Adipocyte (in vitro differentiated cells): Measurements from ENCODE around the gene PLA2G4A.
"Not testable (repeated sequence)": the region's sequence is repeated elsewhere in the genome, so short reads cannot be mapped to it uniquely, and the experiment has no call there.

ENCODE experiments used
- DNase-seq: peaks from one replicate; pipeline ENCODE4 v3.0.0-alpha.2; 2015; ENCODE audit warnings: low read depth
- H3K27me3 ChIP-seq: replicated peaks from 2 replicates; pipeline ENCODE4 v1.7.0; 2013; ENCODE audit warnings: mild to moderate bottlenecking, low read length, moderate library complexity; ENCODE audit not compliant: control insufficient read depth, insufficient read depth
- H3K36me3 ChIP-seq: 2 replicates; pipeline ENCODE4 v1.7.0; 2013; ENCODE audit warnings: low read length, mild to moderate bottlenecking, moderate library complexity; ENCODE audit not compliant: control insufficient read depth, insufficient read depth, severe bottlenecking
- H3K4me1 ChIP-seq: 2 replicates; pipeline ENCODE4 v1.7.0; 2013; ENCODE audit warnings: mild to moderate bottlenecking, low read length, moderate library complexity; ENCODE audit not compliant: control insufficient read depth, insufficient read depth
- H3K4me3 ChIP-seq: 2 replicates; pipeline ENCODE4 v1.7.0; 2013; ENCODE audit warnings: mild to moderate bottlenecking, low read length, moderate library complexity
- H3K9ac ChIP-seq: 2 replicates; pipeline ENCODE4 v1.7.0; 2013; ENCODE audit warnings: mild to moderate bottlenecking, low read length, moderate library complexity
- H3K9me3 ChIP-seq: 2 replicates; pipeline ENCODE4 v1.7.0; 2013; ENCODE audit warnings: mild to moderate bottlenecking, low read length, moderate library complexity; ENCODE audit not compliant: control insufficient read depth

The PLA2G4A gene

DNA sequence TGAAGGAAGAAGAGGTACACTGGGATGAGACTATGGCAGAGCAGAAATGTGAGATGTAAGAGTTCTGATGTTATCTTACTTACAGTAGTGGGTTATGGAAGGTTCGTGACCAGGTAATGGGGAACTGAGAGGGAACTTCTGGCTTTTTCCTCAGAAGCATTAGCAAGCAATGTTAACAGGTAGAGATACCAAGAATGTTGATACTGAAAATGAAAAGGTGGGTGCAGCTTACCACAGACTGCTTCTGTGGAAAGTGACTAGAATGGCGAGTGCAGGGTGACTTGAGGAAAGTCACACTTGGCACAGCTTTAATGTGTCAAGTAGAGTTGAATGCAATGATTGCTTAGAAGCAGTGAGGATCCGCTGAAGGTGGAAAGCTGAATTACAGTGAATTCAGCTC lies 70.8 kb downstream of the PLA2G4A start:
- Histone ChIP-seq H3K9ac (no peak overlapping the region), H3K4me1 (peaks cover 34% of the 10 kb centered on the region), H3K9me3 (no peaks in the 10 kb centered on the region), H3K4me3 (no peak overlapping the region), H3K27me3 (no peaks in the 10 kb centered on the region), H3K36me3 (no peaks in the 10 kb centered on the region)
- no peak for DNase-seq

DNA sequence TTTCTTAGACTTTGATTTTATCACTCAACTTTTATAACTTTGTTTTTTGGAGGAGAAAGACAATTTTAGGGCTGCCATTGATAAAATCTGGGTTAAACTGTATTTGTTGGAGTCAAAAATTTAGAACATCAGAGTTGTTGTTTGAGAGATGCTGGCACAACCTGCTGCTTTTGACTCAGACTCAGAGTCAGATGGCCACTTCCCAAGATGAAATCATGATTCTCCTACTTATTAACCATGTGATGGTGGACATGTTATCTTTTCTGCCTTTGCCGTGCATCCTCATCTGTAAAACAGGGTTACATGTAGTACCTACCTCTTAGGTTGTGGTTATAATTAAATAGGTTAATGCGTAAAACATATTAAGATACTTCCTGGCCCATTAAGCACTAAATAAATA lies 71.2 kb downstream of the PLA2G4A start:
- no peak overlapping the region for H3K4me3 ChIP-seq
- H3K4me1 ChIP-seq, result peaks cover 30% of the 10 kb centered on the region
- no peaks in the 10 kb centered on the region for H3K9me3 ChIP-seq
- H3K27me3 ChIP-seq, result no peaks in the 10 kb centered on the region
- no peak overlapping the region for H3K9ac ChIP-seq
- H3K36me3 ChIP-seq, result no peaks in the 10 kb centered on the region
- no peak for DNase-seq

DNA sequence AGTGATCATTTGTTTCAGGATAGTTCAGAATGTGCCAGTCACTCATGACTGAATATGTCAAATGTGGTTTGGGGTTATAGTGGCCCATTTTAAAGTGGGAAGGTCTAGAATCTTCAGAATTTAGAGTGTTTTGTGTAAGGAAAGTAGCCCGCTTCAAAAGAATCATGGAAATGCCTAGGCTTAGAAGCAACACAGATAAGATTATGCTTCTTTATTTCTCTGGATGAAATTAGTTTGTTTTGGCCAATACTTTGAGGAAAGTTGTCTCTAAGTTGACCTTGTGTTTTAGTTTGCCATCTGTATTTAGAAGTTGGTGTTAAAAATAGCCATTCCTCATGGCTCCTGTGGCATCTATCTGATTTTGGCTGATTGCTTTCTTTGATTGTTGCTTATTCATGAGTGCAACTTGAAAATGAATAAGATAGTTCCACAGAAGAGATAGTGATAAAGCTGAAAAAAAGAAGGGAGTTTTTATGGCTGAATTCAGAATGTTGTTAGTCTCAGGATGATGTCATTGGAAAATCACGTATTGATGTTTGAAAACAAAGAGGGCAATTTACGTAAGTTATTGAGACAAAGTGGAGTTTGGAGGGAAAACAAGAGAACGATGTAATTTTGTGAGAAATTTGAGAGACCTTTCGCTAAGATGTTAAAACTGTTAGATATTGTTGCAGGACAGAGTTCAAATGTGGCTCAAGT lies 71.9 kb downstream of the PLA2G4A start:
- no peak overlapping the region for H3K9ac ChIP-seq
- no peaks in the 10 kb centered on the region for H3K36me3 ChIP-seq
- H3K4me1 ChIP-seq, result peaks cover 28% of the 10 kb centered on the region
- no peak for DNase-seq
- H3K27me3 ChIP-seq, result no peaks in the 10 kb centered on the region
- no peak overlapping the region for H3K4me3 ChIP-seq
- H3K9me3 ChIP-seq, result no peaks in the 10 kb centered on the region

DNA sequence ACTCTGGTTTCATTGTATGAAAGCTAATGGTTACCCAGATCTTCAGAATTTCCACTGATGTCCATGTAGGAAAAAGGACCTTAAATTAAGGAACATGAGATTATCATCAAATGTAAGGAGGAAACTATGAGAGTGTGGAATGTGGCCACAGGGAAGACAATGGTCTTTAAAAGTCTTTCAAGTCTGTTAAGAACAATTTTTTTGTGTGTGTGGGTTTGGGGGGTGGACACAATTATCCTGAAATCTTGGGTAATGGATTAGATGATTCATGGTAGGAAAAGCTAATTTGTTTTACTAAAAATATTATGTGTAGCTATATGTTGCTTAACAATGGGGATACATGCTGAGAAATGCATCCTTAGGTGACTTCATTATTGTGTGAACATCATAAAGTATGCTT lies 72.9 kb downstream of the PLA2G4A start:
- H3K4me1 ChIP-seq, result peaks cover 21% of the 10 kb centered on the region
- DNase-seq, result no peak
- H3K27me3 ChIP-seq, result no peaks in the 10 kb centered on the region
- H3K9me3 ChIP-seq, result no peaks in the 10 kb centered on the region
- no peak overlapping the region for H3K4me3 ChIP-seq
- no peaks in the 10 kb centered on the region for H3K36me3 ChIP-seq
- no peak overlapping the region for H3K9ac ChIP-seq

DNA sequence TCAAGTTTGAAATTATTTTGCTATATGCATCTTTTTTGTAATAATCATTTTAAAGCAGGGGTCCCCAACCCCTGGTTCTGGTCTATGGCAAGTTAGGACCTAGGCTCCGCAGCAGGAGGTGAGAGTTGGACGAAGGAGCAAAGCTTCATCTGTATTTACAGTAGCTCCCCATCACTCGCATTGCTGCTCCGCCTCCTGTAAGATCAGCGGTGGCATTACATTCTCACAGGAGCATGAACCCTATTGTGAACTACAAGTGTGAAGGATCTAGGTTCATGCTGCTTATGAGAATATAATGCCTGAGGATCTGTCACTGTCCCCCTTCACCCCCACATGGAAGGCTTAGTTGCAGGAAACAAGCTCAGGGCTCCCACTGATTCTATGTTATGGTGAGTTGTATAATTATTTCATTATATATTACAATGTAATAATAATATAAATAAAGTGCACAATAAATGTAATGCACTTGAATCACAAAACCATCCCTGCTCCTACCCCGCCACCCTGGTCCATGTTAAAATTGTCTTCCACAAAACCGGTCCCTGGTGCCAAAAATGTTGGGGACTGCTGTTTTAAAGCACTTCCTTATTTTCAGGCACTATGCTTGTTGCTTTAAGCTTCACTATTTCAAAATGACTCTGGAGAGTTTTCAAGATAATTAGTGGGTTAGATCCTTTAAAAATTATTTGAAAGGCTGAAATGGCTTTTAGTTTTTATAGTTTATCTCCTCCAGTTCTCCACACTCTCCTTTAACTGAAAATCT lies 74.8 kb downstream of the PLA2G4A start:
- H3K9me3 ChIP-seq, result no peaks in the 10 kb centered on the region
- H3K27me3 ChIP-seq, result no peaks in the 10 kb centered on the region
- DNase-seq, result no peak
- no peak overlapping the region for H3K9ac ChIP-seq
- no peak overlapping the region for H3K4me3 ChIP-seq
- no peaks in the 10 kb centered on the region for H3K36me3 ChIP-seq
- peaks cover 15% of the 10 kb centered on the region for H3K4me1 ChIP-seq

DNA sequence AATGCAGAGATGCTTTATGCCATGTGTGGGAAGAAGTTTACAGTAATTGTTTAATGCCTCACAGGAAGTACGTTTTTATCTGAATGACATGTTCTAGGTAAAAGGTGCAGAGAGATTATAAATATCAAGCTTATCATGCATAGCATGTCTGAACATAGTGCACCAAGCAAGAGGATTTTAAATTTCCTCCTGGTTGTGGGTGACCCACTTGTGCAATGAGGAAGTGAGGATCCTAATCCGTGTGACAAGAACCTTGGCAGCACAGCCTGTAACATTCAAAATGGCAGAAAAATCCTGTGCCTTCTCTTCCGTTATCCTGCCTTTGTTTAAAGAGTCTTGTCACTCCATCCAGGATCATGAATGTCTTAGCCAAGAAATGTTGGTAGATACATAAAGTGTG lies 75.6 kb downstream of the PLA2G4A start:
- Histone ChIP-seq H3K4me1 (peaks cover 15% of the 10 kb centered on the region), H3K36me3 (no peaks in the 10 kb centered on the region), H3K9me3 (no peaks in the 10 kb centered on the region), H3K9ac (no peak overlapping the region), H3K27me3 (no peaks in the 10 kb centered on the region), H3K4me3 (no peak overlapping the region)
- no peak for DNase-seq

DNA sequence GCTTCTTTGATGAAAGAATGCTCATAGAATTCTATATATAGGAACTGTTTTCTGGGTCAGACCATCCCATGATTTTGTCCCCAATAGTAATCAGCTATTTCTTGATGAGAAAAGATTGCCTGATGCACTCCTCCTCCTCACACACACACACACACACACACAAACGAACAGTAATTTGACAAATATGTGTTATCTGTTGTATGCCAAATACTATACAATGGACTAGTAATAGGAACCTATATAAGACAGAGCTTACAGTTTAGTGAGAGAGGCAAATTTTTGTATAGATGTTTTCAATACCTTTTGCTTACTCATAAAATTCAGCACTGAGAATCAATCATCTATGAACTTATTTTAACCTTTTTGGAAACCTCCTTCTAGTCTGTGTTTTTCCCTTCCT lies 76.8 kb downstream of the PLA2G4A start:
- no peaks in the 10 kb centered on the region for H3K36me3 ChIP-seq
- no peaks in the 10 kb centered on the region for H3K9me3 ChIP-seq
- DNase-seq, result no peak
- H3K9ac ChIP-seq, result no peak overlapping the region
- no peaks in the 10 kb centered on the region for H3K27me3 ChIP-seq
- H3K4me1 ChIP-seq, result peaks cover 13% of the 10 kb centered on the region
- H3K4me3 ChIP-seq, result no peak overlapping the region

DNA sequence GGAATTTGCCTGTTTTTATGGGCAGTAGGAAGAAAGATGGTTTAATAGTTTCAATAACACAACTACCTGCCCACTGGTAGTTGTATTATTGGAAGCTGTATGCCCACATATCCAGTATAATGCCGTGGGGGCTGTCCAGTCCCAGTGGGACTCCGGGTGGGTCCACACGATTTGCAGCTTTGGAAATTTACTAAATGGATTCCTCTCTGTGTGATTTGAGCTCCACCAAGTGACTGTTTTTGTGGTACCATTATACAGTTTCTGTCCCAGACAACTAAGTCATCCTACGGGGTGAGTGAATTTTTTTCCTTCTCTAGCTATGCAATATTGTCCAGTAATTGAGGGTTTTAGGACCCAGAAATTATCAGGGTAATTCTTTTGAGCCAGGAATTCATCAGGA lies 86.8 kb downstream of the PLA2G4A start:
- Histone ChIP-seq H3K4me1 (no peaks in the 10 kb centered on the region), H3K9ac (no peak overlapping the region), H3K27me3 (no peaks in the 10 kb centered on the region), H3K4me3 (no peak overlapping the region), H3K9me3 (no peaks in the 10 kb centered on the region), H3K36me3 (no peaks in the 10 kb centered on the region)
- DNase-seq, result no peak

DNA sequence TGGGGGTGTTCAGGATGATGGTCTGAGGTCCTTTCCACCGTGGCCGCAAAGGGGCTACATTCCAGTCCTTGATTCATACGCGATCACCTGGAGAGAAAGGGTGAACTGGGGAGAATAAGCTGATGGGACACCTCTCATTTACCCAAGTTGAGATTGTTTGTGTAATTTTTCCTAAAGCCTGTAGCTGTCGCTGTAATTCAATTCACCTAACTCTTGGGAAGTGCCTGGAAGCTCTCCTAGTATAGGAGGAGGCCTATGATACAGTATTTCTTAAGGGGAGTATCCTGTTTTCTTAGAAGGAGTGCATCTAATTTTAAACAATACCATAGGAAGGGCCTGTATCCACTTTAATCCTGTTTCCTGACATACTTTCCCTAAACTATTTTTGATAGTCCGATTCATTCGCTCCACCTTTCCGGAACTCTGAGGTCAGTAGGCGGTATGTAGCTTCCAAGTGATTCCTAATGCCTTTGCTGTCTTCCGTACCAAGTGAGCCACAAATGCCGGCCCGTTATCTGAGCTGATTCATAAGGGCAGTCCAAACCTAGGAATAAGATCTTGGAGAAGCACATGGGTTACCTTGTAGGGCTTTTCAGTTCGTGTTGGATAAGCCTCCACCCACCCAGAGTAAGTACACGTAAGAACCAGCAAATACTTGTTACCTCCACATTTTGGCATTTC lies 88.5 kb downstream of the PLA2G4A start:
- H3K27me3 ChIP-seq, H3K9ac ChIP-seq: not testable (repeated sequence)
- peak; percentile 47 for DNase-seq

DNA sequence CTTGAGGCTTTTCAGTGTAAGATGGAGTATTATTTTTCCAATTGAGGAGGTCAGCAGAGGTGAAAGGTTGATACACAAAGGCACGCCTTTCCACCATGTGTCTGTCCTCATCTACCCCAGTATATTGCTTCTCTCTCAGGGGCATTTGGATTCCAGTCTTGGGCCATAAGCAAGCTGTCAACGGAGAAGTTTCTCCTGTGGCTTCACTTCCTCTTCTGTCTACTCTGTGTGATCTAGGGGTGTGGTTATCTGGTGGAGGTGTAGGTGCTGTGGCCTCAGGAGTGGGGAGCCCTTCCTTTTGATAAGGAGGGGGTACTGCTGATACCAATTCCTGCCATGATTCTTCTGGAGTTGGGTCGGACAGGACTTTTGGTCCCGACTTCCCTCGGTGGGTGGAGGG lies 92.6 kb downstream of the PLA2G4A start:
- H3K27me3 ChIP-seq, H3K9ac ChIP-seq, H3K9me3 ChIP-seq, H3K4me3 ChIP-seq, DNase-seq, H3K36me3 ChIP-seq, H3K4me1 ChIP-seq: not testable (repeated sequence)

More for the DNA sequence above, 88.5 kb downstream of the PLA2G4A start:
- not testable (repeated sequence) for H3K4me3 ChIP-seq, H3K9me3 ChIP-seq, H3K36me3 ChIP-seq, H3K4me1 ChIP-seq

DNA sequence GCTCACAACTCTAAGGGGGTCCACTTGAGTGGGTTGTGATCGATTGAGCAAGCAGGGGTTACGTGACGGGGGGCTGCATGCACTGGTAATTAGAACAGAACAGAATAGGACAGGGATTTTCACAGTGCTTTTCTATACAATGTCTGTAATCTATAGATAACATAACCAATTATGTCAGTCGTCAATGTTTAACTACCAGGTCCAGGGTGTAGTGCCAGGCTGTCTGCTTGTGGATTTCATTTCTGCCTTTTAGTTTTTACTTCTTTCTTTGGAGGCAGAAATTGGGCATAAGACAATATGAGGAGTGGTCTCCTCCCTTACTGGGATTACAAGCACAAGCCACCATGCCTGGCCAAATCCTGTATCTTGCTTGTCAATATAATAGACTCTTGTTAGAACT lies 94.1 kb downstream of the PLA2G4A start:
- H3K36me3 ChIP-seq, H3K4me3 ChIP-seq, H3K9me3 ChIP-seq, DNase-seq, H3K27me3 ChIP-seq, H3K9ac ChIP-seq: not testable (repeated sequence)
- H3K4me1 ChIP-seq, result peaks cover 13% of the 10 kb centered on the region
